HG03439 (cell line): ENCODE results near the gene LIN7B.
A peak's percentile ranks its signal among the peaks of the same experiment; 100 is the strongest.
"Not testable (repeated sequence)": the region's sequence is repeated elsewhere in the genome, so short reads cannot be mapped to it uniquely, and the experiment has no call there.

Source experiments
- ATAC-seq: cut with Tn5 transposase; IDR thresholded peaks from one replicate; pipeline ENCODE4 v1.9.1; 2021; ENCODE audit warnings: mild to moderate bottlenecking, moderate library complexity; ENCODE audit not compliant: unreplicated experiment

LIN7B gene, protein sequence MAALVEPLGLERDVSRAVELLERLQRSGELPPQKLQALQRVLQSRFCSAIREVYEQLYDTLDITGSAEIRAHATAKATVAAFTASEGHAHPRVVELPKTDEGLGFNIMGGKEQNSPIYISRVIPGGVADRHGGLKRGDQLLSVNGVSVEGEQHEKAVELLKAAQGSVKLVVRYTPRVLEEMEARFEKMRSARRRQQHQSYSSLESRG

DNA sequence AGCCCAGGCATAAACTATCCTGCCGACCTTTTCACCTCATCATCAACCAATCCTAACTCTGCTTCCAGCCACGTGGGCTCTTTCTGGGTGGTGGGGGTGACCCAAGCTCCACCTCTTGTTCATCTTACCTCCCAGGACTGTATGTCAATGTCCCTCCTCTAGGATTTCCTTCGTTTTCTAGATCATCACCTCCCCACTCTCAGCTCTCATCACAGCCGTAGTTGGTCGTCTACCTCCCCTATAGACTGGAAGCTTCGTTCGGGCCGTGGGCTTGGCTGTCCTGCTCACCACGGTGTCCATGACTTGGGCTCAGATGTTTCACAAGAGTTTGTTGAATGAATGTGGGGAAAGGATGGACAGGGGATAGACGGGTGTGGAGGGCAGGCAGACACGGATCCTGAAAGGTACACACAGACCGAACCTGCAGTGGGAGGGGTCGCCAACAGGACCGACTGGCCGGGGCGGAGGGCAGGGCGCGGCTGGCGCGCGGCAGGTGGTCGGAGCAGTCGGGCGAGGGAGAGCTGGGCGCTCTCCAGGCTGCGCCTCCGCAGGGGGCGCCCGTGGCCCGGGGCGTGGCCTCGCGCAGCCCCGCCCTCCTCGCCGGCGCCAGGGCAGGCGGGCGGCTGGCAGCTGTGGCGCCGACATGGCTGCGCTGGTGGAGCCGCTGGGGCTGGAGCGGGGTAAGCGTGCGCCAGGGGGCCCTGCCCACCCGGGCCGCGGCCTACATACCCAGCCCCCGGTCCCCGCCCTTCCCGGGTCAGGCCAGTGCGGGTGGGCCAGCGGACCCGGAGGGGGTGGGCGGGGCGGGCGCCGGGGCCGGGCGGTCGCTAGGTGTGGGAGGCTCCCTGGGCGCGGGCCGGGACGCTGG, at the start of gene LIN7B:
Gene LIN7B (plus strand): TSS at position 609 of the 868 bp plus-strand sequence. CDS start 35 bp downstream, at position 644.
- peak; percentile 33 for ATAC-seq

DNA sequence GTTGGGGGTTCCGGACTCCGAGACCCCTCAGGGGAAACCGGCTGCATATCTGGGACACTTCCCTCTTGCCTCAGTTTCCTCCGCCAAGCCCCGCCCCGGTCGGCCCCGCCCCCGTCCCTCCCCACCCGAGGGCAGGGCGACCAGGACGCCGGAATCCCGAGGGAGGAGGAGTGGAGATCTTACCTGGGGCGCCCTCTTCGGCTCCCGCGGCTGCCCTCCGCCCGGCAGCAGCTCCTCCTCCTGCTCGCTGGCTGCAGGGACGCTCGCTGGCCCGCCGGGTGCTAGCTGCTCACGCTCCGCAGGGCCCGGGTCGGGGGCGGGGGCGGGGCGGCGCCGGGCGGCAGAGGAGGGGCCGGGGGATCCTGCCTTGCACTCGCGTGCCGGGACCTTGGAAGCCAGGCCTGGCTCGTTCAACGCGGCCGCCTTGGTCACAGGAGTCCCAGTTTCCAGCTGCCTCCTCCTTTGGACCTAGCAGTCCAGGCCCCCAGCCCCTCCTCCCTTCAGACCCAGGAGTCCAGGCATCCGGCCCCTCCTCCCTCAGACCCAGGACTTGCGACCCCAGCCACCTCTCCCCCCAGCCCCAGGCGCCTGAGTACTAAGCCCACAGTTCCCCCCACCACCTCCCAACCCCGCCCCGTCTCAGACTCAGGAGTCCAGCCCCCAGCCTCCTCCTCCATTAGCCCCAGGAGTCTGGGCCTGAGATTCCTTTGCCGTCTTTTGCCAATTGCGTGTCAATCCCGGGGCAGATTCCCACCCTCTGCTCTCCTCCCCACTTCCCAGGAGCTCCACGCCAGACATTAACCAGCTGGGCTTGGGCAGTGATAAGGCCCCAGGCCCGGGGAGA, 49.2 kb upstream of the LIN7B start, which contains the start of gene NTF4:
Gene NTF4 (minus strand): TSS at position 51 of the 844 bp plus-strand sequence. CDS start 2,821 bp downstream, outside the sequence.
- no peak for ATAC-seq

DNA sequence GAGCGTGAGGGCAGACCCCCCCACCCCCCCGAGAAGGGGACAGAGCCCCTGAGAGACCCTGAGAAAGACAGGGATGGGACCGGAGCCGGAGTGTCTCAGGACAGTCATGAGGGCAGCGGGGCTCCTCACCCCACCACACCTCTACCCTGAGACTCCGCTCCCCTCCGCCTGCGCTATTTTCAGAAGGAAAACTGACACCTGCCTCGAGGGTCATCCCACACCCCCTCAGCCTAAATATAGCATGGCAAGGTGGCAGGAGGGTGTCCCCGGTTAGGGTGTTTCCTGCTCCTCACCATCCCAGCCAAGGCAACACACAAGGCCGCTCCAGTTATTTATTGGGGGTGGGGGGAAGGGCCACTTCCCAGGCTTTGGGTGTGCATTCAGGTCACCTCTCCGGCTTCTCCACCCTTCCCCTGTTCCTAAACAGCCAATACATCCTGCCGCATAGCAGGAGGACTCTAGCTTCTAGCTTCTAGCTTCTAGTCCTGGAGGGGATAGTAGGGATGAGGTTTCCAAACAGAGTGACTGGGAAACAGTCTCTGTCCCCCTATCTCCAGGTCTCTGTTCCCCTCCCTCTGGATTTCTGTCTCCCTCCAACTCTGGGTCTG, 48.2 kb upstream of the LIN7B start:
- no peak for ATAC-seq

DNA sequence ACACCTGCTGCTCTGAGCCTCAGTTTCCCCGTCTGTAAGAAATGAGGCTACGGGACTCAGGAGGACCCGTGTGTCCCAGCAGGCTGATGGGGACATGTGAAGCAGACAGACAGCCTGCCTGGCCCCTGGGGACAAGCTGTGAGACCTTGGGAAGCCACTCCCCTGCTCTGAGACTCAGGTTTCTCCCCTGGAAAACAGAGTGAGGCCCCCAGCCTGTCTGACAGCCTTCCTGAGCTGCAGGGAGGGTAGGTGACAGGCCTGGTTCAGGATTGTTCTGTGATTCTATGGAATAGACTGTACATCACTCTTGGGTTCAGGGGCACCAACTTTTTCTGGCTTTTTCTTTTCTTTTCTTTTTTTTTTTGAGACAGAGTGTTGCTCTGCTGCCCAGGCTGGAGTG, 46.6 kb upstream of the LIN7B start:
- no peak for ATAC-seq

DNA sequence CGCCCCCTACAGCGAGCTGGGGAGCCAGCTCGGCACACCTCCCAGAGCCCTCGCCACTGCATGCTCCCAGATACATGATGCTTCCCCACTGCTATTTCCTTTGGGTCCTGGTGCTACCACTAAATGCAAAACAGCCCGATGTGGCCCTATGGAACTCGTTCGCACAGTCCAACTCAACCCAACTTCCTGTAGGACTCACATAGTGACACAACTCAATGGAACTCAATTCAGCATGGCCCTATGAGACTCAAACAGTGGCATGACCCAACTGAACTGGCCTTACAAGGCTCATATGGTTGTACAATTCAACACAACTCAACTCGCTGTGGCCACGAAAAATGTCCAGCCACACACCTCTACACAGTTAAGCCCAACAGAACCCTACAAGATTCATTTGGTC, 45.1 kb upstream of the LIN7B start:
- no peak for ATAC-seq

DNA sequence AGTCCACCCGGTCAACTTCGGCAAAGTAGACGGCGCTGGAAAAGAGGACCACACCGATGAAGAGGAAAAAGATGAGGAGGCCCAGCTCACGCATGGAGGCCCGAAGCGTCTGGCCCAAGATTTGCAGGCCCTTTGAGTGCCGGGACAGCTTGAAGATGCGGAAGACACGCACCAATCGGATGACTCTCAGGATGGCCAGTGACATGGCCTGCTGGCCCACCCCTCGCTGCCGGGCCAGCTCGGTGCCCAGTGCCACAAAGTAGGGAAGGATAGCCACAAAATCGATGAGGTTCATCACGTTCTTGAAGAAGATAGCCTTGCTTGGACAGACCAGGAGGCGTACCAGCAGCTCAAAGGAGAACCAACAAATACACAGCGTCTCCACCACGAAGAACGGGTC, 43.8 kb upstream of the LIN7B start:
- ATAC-seq: no peak

DNA sequence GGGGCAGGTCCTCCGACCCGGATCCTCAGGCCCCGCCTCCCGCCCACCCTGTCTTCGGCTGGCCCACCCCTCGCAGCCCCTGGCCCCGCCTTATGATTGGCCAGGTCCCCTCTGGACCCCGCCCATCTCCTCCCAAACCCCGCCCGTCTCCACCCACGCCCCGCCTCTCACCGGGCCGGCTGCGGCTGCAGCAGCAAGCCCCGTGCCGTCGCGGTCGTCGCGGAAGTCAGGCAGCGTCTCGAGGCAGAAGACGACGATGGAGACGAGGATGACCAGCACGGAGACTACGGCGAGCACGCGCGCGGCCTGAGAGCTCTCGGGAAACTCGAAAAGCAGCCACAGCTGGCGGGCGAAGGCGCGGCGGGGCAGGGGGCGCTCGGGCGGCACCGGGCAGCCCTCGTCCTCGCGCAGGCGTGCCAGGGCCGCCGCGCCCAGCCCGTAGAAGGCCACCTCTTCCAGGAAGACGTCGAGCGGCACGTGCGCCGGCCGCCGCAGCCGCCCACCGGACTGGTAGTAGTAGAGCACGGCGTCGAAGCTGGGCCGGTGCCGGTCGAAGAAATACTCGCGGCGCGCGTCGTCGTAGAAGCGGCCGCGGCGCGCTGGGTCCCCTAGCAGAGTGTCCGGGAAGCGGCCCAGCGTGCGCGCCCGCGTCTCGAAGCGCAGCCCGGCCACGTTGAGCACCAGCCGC, 42.2 kb upstream of the LIN7B start:
- no peak for ATAC-seq

DNA sequence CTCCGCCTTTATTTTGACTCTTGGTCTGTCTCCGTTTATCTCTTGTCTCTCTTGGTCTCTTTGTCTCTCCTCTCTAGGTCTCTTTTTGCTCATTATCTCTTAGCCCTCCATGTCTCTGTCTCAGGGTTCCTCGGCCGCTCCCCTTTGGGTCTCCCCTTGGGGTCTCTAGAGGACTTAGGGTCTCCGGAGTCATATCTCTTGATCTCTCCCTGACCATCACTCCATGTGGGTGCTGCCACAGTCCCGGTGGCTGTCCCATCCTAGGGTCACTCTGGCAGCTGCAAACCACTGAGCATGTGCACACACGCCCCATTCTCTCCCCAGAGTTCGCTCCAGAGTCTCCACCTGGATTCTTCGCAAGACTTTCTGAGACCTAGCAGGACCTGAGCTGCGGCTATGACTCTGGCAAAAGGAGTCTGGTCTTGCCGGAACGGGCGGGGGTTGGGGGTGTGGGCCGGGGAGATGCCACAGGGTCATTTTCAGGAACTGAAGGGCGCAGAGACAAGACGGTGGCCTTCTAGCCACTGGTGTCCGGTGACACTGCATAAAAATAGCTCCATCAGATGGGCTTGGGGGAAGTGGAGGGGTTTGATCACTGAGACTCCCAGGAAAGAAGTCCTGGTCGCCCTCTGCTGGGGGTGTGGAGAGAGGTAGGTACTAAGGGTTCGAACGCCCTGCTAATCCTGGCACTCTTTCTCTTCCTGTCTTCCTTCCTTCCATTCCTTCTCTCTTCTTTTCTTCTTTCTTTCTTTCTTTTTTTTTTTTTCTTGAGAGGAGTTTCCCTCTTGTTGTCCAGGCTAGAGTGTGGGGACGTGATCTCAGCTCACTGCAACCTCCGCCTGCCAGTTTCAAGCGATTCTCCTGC, 40.4 kb upstream of the LIN7B start:
- no peak for ATAC-seq

DNA sequence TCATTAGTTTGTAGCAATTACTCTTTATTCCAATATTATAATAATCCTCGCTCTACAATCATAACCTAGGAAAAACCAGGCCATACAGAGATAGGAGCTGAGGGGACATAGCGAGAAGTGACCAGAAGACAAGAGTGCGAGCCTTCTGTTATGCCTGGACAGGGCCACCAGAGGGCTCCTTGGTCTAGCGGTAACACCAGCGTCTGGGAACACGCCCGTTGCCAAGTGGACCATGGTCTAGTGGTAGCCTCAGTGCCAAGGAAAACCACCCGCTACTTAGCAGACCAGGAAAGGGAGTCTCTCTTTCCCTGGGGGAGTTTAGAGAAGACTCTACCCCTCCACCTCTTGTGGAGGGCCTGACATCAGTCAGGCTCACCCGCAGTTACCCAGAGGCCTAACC, 39.3 kb upstream of the LIN7B start:
- not testable (repeated sequence) for ATAC-seq

DNA sequence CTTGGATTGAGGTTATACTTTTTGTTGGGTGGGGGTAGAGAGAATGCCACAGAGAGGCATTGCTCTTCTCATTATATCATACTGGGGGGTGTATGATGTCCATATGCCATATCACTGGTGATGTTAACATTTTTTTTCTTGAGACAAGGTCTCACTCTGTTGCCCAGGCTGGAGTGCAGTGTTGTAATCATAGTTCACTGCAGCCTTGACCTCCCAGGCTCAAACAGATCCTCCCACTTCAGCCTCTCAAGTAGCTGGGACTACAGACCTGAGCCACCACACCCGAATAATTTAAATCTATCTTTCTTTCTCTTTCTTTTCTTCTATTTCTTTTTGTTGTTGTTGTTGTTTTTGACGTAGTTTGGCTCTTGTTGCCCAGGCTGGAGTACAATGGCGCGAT, 33.8 kb upstream of the LIN7B start:
- ATAC-seq: no peak

DNA sequence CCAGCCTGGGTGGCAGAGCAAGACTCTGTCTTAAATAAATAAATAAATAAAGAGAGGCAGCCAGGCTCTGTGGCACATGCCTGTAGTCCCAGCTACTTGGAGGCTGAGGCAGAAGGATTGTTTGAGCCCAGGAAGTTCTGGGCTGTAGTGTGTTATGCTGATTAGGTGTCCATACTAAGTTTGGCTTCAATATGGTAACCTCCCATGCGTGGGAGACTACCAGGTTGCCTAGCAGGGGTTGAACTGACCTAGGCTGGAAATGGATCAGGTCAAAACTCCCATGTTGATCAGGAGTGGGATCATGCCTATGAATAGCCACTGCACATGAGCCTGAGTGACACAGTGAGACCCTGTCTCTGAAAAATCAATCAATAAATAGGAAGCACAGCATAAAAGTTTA, 32.9 kb upstream of the LIN7B start:
- ATAC-seq: no peak

DNA sequence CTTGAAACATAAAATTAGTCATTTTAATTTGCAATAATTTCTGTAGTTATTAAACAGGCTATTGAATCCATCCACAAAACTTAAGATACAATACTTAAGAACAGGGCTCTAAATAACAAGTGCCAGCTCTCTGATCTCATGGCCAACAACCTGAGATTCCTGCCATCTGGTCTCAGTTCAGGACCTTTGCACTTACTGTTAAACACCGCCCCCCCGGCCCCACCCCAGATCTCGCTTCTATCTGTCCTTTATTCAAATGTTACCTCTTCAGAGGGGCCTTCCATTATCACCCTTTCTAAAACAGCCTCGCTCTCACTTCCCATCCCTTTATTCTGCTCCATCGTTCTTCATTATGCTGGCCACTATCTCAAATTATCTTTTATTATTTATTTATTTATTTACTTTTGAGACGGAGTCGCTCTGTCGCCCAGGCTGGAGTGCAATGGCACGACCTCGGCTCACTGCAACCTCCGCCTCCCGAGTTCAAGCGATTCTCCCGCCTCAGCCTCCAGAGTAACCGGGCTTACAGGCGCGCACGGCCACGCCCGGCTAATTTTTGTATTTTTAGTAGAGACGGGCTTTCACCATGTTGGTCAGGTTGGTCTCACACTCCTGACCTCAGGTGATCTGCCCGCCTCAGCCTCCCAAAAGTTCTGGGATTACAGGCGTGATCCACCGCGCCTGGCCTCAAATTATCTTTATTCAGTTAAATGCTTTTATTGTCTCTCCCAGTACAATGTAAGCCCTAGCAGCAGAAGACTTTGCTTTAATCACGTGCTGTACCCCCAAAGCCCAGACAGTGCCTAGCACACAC, 29.8 kb upstream of the LIN7B start:
- ATAC-seq: no peak

DNA sequence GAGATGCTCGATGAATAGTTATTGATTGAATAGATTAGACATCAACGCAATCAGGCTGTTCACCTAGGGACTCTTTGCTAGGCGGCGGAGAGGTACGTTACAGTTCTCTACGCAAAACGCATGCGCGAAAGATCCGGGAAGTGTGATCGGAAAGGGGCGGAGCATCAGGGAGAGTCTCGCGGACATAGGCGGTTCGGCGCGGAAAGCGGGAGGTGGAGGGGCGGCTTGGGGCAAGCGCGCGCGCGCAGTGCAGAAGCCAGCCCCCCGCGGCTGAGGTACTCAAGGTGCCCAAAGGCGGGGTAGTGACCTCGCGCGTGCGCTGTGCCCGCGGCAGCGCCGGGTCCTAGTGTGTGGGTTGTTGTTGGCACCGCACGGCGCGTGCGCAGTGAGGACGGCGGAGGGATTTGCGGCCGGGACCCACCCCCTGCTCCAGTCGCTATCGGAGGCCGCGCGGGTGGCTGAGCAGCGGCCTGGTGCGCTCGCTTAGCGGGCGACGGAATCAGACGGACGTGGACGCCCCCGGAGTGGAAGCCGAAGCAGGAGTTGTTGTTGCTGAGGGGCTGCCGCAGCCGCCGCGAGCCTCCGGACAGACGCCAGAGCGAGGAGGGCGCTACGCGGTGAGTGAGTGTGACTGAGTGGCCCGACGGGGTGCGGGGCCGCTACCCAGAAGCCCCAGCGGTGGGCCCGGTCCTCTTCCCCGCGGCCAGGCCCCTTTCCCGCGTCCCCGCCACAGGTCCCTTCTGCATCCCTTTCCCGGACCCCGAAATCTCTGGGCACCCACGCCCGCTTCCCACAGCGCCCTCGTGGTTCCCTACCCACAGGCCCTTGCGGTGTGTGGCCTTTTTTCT, 28.9 kb upstream of the LIN7B start, which contains the start of gene SNRNP70:
Gene SNRNP70 (plus strand): TSS at position 432 of the 848 bp plus-strand sequence. CDS start 964 bp downstream, outside the sequence.
- peak; percentile 84 for ATAC-seq

DNA sequence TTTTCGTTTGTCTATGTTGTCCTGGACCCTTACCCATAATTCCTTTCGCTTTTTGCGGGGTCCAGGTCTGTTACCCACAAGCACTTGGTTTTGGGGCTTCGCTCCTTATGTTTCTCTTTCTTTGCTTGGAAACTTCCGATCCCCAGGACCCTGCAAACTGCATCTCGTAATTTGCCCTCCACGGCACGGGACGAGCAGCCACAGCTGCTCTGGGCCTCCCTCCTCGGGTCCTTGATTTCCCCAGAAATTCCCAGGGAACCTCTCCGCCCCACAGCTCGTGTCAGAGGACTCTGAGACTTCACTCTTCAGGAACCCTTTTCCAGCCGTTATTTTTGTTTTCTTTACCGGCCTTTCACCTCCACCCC, 28.3 kb upstream of the LIN7B start:
- ATAC-seq: no peak

DNA sequence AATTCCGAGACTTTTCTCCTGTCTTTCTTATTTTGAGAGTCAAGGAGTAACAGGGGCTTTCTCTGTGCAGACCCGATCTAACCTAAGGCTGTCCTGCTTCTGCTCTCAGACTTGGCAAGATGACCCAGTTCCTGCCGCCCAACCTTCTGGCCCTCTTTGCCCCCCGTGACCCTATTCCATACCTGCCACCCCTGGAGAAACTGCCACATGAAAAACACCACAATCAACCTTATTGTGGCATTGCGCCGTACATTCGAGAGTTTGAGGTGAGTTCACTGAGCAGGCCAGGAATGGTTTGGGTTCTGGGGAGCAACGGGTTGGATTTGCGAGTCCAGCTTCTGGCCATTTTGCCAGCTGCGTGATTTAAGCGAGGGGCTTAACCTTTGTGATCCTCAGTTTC, 27.9 kb upstream of the LIN7B start:
- ATAC-seq: no peak

DNA sequence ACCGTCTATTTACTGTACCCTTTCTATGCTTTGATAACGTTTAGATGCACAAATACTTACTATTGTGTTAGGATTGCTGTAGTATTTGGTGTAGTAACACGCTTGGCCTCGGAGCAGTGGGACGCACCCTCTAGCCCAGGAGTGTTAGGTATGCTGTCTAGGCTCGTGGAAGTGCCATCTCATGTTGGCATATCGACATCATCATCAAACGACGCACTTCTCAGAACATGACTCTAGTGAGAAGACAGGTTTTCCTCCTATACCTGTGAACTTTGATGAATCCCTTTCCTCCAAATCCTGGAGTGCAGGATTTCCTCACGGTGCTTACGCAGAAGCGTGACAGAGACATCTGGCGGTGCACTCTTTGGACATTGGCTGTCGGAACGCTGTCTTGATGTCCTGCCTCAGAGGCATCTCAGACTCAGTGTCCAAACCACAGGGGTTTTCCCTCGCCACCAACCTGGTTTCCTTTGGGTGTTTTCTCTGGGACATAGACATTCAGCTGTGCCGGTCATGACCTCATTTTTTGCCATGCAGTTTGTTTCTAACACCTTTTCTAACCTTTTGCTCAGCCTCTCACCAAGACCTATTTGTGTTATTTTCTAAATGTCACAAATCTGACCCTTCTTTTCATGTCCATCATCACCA, 22.7 kb upstream of the LIN7B start:
- no peak for ATAC-seq

DNA sequence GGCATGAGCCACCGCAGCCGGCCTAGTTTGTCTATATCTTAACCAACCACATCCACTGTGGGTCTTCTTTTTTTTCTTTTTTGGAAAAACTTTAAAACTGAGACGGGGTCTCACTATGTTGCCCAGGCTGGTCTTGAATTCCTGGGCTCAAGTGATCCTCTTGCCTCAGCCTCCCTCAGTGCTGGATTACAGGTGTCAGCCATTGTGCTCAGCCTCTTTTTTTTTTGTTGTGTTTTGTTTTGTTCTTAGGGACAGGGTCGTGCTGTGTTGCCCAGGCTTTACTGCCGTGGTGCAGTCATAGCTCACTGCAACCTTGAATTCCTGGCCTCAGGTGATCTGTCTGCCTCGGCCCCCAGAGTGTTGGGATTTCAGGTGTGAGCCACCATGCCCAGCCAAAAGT, 21.5 kb upstream of the LIN7B start:
- no peak for ATAC-seq
